HG02840 (cell line): ENCODE data around the gene PHC1.
"Not testable (repeated sequence)": the region's sequence is repeated elsewhere in the genome, so short reads cannot be mapped to it uniquely, and the experiment has no call there.

Experiments
- ATAC-seq: cut with Tn5 transposase; IDR thresholded peaks from one replicate; pipeline ENCODE4 v1.9.1; 2021; ENCODE audit warnings: mild to moderate bottlenecking, moderate library complexity, moderate number of reproducible peaks; ENCODE audit not compliant: unreplicated experiment, low FRiP score

The PHC1 gene

GRCh38 chr12:8914033-8914715 is at the start of gene PHC1:
Gene PHC1, plus strand, starts transcription at chr12:8914509. Its CDS starts 3,169 bp downstream, at chr12:8917678.
- peak; percentile 54 for ATAC-seq

GRCh38 chr12:8866429-8866828 is 47.9 kb upstream of the PHC1 start:
- no peak for ATAC-seq

- no peak for ATAC-seq
These were observed 47.3 kb upstream of the PHC1 start for GRCh38 chr12:8867009-8867408.

GRCh38 chr12:8867786-8868185 is 46.5 kb upstream of the PHC1 start:
- no peak for ATAC-seq

GRCh38 chr12:8870586-8870985 is 43.7 kb upstream of the PHC1 start:
- ATAC-seq = no peak

- ATAC-seq = no peak
These were observed 43.2 kb upstream of the PHC1 start for GRCh38 chr12:8871068-8871467.

- ATAC-seq = no peak
These were observed 37.4 kb upstream of the PHC1 start for GRCh38 chr12:8876887-8877286.

GRCh38 chr12:8886502-8887284 is 27.6 kb upstream of the PHC1 start:
- no peak for ATAC-seq

- ATAC-seq = no peak
These were observed 27.0 kb upstream of the PHC1 start for GRCh38 chr12:8887285-8887715.

GRCh38 chr12:8890313-8891085 is 23.8 kb upstream of the PHC1 start:
- no peak for ATAC-seq

- ATAC-seq = no peak
These were observed 22.3 kb upstream of the PHC1 start for GRCh38 chr12:8891976-8892375.

- no peak for ATAC-seq
These were observed 19.9 kb upstream of the PHC1 start for GRCh38 chr12:8894378-8894777.

GRCh38 chr12:8894986-8895385 is 19.3 kb upstream of the PHC1 start:
- ATAC-seq = no peak

- ATAC-seq = no peak
These were observed 17.2 kb upstream of the PHC1 start for GRCh38 chr12:8897081-8897480.

- no peak for ATAC-seq
These were observed 14.5 kb upstream of the PHC1 start for GRCh38 chr12:8899830-8900229.

- not testable (repeated sequence) for ATAC-seq
These were observed 11.6 kb upstream of the PHC1 start for GRCh38 chr12:8902703-8903102.

- ATAC-seq = no peak
These were observed 10.7 kb upstream of the PHC1 start for GRCh38 chr12:8903646-8904045.

- ATAC-seq = no peak
These were observed 9.6 kb upstream of the PHC1 start for GRCh38 chr12:8904665-8905064.

- no peak for ATAC-seq
These were observed 8.8 kb upstream of the PHC1 start for GRCh38 chr12:8905546-8905945.

GRCh38 chr12:8906266-8907180 is 7.8 kb upstream of the PHC1 start:
- ATAC-seq = no peak
